Activated T-helper 1 cell treated with anti-CD3 and anti-CD28 coated beads, Interleukin-2, amount 50 U/mL, for 16 hours (primary cell): ENCODE measurements around the gene PI4KA.
"Not testable (repeated sequence)": the region's sequence is repeated elsewhere in the genome, so short reads cannot be mapped to it uniquely, and the experiment has no call there.

Experiments
- DNase-seq, 2 donors: peaks; one replicate each; pipeline ENCODE4 v3.0.0-alpha.2; 2020; ENCODE audit warnings: low read depth in 1 of 2, low spot score in 1 of 2

The PI4KA gene

GRCh38 chr22:20702175-20702545, 156.5 kb downstream of the PI4KA start:
- DNase-seq, result not testable (repeated sequence)

- not testable (repeated sequence) for DNase-seq
These were observed 156.9 kb downstream of the PI4KA start for GRCh38 chr22:20701680-20702136.

- DNase-seq, result not testable (repeated sequence)
These were observed 158.3 kb downstream of the PI4KA start for GRCh38 chr22:20700347-20700746.

- not testable (repeated sequence) for DNase-seq
These were observed 158.8 kb downstream of the PI4KA start for GRCh38 chr22:20699856-20700255.

- DNase-seq, result peak in 1 of 2 donors; percentile 50
These were observed 161.0 kb downstream of the PI4KA start for GRCh38 chr22:20697481-20698113.

- not testable (repeated sequence) for DNase-seq
These were observed 162.6 kb downstream of the PI4KA start for GRCh38 chr22:20696056-20696455.

GRCh38 chr22:20695205-20695604, 163.4 kb downstream of the PI4KA start:
- not testable (repeated sequence) for DNase-seq

- not testable (repeated sequence) for DNase-seq
These were observed 164.4 kb downstream of the PI4KA start for GRCh38 chr22:20694256-20694655.

GRCh38 chr22:20692926-20693325, 165.7 kb downstream of the PI4KA start:
- not testable (repeated sequence) for DNase-seq

- DNase-seq, result not testable (repeated sequence)
These were observed 167.9 kb downstream of the PI4KA start for GRCh38 chr22:20690586-20691317.

- DNase-seq, result not testable (repeated sequence)
These were observed 171.0 kb downstream of the PI4KA start for GRCh38 chr22:20687356-20688172.

- not testable (repeated sequence) for DNase-seq
These were observed 172.8 kb downstream of the PI4KA start for GRCh38 chr22:20685764-20686163.

GRCh38 chr22:20678792-20679435, 179.7 kb downstream of the PI4KA start:
- DNase-seq, result not testable (repeated sequence)

GRCh38 chr22:20677684-20678242, 180.8 kb downstream of the PI4KA start:
- DNase-seq, result no peak

- DNase-seq, result not testable (repeated sequence)
These were observed 183.0 kb downstream of the PI4KA start for GRCh38 chr22:20675613-20676012.

- no peak for DNase-seq
These were observed 183.6 kb downstream of the PI4KA start for GRCh38 chr22:20674998-20675397.

GRCh38 chr22:20673295-20674195, 185.1 kb downstream of the PI4KA start:
- no peak for DNase-seq

- DNase-seq, result no peak
These were observed 185.9 kb downstream of the PI4KA start for GRCh38 chr22:20672732-20673131.

- DNase-seq, result no peak
These were observed 186.6 kb downstream of the PI4KA start for GRCh38 chr22:20672082-20672424.
